GM19240 (cell line): ENCODE data around the gene SLIT3.

ENCODE experiments used
- DNase-seq: peaks from one replicate; pipeline ENCODE4 v3.0.0; 2011; ENCODE audit warnings: low spot score; ENCODE audit not compliant: insufficient read length

The SLIT3 gene

GRCh38 chr5:168836603-168837231 is 464.2 kb downstream of the SLIT3 start:
- DNase-seq, result no peak

- DNase-seq, result no peak
These were observed 467.0 kb downstream of the SLIT3 start for GRCh38 chr5:168833936-168834335.

- DNase-seq, result no peak
These were observed 467.6 kb downstream of the SLIT3 start for GRCh38 chr5:168833383-168833782.

GRCh38 chr5:168832308-168832707 is 468.6 kb downstream of the SLIT3 start:
- DNase-seq, result no peak

- no peak for DNase-seq
These were observed 469.6 kb downstream of the SLIT3 start for GRCh38 chr5:168831383-168831782.

- DNase-seq, result no peak
These were observed 470.1 kb downstream of the SLIT3 start for GRCh38 chr5:168830833-168831232.

- DNase-seq, result no peak
These were observed 471.0 kb downstream of the SLIT3 start for GRCh38 chr5:168829922-168830417.

GRCh38 chr5:168829044-168829443 is 471.9 kb downstream of the SLIT3 start:
- no peak for DNase-seq

- DNase-seq, result no peak
These were observed 473.3 kb downstream of the SLIT3 start for GRCh38 chr5:168827636-168828035.

- no peak for DNase-seq
These were observed 474.7 kb downstream of the SLIT3 start for GRCh38 chr5:168826246-168826725.

GRCh38 chr5:168822745-168823281 is 478.1 kb downstream of the SLIT3 start:
- DNase-seq, result no peak

GRCh38 chr5:168822248-168822744 is 478.6 kb downstream of the SLIT3 start:
- no peak for DNase-seq

- DNase-seq, result no peak
These were observed 480.1 kb downstream of the SLIT3 start for GRCh38 chr5:168820874-168821273.

GRCh38 chr5:168819004-168819621 is 481.8 kb downstream of the SLIT3 start:
- no peak for DNase-seq

GRCh38 chr5:168818558-168818957 is 482.4 kb downstream of the SLIT3 start:
- no peak for DNase-seq

GRCh38 chr5:168817591-168817990 is 483.3 kb downstream of the SLIT3 start:
- DNase-seq, result no peak

GRCh38 chr5:168816661-168817060 is 484.3 kb downstream of the SLIT3 start:
- no peak for DNase-seq

- no peak for DNase-seq
These were observed 487.6 kb downstream of the SLIT3 start for GRCh38 chr5:168813184-168813968.

GRCh38 chr5:168810641-168811040 is 490.3 kb downstream of the SLIT3 start:
- no peak for DNase-seq

- no peak for DNase-seq
These were observed 491.7 kb downstream of the SLIT3 start for GRCh38 chr5:168809218-168809617.

GRCh38 chr5:168808051-168808616 is 492.8 kb downstream of the SLIT3 start:
- DNase-seq, result no peak
